Measurements from ENCODE around the gene WDR7. TPM values are rescaled to one million over a fixed set of nuclear protein-coding genes. Genes with fewer than 3 reads are reported as not detected.

WDR7 gene
- total RNA-seq, 4 donors from 2014 or later = 9.4 to 26.1 (median 19.2) TPM

DNA sequence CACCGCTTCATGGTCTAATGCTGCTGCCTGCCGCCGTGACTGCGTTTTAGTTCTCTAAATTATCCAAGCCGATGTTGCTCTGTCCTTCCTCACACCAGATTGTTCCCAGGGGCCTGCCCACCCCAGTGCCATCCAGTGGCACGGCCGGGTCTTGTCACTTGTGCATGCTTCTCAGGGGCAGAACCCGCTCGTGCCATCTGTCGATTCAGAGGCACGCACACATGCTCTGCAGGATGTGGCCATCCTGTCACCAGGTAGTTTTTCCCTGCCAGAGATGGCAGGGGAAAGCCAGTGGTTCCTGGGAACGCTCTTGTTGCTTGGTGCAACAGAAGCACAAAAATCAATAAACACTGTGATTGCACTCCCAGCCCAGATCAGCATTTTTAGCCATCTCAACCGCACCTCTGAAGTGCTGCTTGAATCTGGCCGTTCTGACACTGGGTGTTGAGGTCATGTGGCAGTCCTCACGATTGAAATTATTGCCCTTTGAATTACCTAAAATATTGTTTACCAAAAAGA is 376.1 kb downstream of the WDR7 start:
- Histone ChIP-seq H3K27me3 (no peaks in the 10 kb centered on the region), H3K36me3 (peaks cover 0 to 41% (median 5%) of the 10 kb centered on the region in 3 donors), H3K4me3 (no peak overlapping the region), H3K27ac (no peak overlapping the region), H3K4me1 (no peaks in the 10 kb centered on the region), H3K9me3 (no peaks in the 10 kb centered on the region)
- DNase-seq = no peak
- intact Hi-C loops (cut with DNase I) = no loop called here
- TF ChIP-seq, protein P1, sequence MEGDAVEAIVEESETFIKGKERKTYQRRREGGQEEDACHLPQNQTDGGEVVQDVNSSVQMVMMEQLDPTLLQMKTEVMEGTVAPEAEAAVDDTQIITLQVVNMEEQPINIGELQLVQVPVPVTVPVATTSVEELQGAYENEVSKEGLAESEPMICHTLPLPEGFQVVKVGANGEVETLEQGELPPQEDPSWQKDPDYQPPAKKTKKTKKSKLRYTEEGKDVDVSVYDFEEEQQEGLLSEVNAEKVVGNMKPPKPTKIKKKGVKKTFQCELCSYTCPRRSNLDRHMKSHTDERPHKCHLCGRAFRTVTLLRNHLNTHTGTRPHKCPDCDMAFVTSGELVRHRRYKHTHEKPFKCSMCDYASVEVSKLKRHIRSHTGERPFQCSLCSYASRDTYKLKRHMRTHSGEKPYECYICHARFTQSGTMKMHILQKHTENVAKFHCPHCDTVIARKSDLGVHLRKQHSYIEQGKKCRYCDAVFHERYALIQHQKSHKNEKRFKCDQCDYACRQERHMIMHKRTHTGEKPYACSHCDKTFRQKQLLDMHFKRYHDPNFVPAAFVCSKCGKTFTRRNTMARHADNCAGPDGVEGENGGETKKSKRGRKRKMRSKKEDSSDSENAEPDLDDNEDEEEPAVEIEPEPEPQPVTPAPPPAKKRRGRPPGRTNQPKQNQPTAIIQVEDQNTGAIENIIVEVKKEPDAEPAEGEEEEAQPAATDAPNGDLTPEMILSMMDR (IDR thresholded peaks at IDR 0.05) = no peak
- no peak for TF ChIP-seq POLR2A (IDR thresholded peaks at IDR 0.05)
- WGBS, 2 donors = 82 to 93% methylated on average over 8 to 15 of the region's 15 CpGs

DNA sequence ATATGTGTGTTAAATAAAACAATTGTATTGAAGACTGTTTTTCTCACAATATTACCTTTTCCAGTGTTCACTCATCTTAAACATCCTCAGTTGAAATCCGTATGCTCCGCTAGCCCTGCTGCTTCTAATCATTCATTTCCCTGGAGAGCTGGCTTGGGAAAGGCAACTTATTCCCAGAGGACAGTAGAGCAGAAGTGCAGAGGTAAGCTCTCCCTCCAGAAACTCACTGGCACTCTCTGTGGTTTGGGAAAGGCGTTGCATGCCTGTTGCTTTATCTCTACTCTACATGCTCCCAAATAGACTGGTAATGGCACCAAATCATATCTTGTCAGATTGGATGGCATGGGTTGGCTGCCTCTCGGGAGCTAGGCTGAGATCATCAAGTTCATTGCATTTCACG is 378.6 kb downstream of the WDR7 start:
- no peak for DNase-seq
- TF ChIP-seq, protein P1 (IDR thresholded peaks at IDR 0.05) = no peak
- TF ChIP-seq POLR2A (IDR thresholded peaks at IDR 0.05) = no peak
- Histone ChIP-seq H3K27ac (no peak overlapping the region), H3K4me1 (no peaks in the 10 kb centered on the region), H3K4me3 (no peak overlapping the region), H3K36me3 (peaks cover 0 to 41% (median 5%) of the 10 kb centered on the region in 3 donors), H3K9me3 (no peaks in the 10 kb centered on the region), H3K27me3 (no peaks in the 10 kb centered on the region)
- 94 to 95% methylated on average over 5 of the region's 5 CpGs for WGBS, 2 donors
- intact Hi-C loops (cut with DNase I) = no loop called here

- Histone ChIP-seq H3K4me1 (no peaks in the 10 kb centered on the region), H3K27me3 (no peaks in the 10 kb centered on the region), H3K36me3 (peaks cover 0 to 41% (median 5%) of the 10 kb centered on the region in 3 donors), H3K27ac (no peak overlapping the region), H3K9me3 (no peaks in the 10 kb centered on the region), H3K4me3 (no peak overlapping the region)
- intact Hi-C loops (cut with DNase I) = no loop called here
- no peak for DNase-seq
- no peak for TF ChIP-seq POLR2A (IDR thresholded peaks at IDR 0.05)
- TF ChIP-seq, protein P1 (IDR thresholded peaks at IDR 0.05) = no peak
- 94 to 98% methylated on average over 5 of the region's 5 CpGs for WGBS, 2 donors
Measured at GRCh38 chr18:57030417-57030816, 379.3 kb downstream of the WDR7 start.

- Histone ChIP-seq H3K4me1 (no peaks in the 10 kb centered on the region), H3K4me3 (no peak overlapping the region), H3K27ac (no peak overlapping the region), H3K9me3 (no peaks in the 10 kb centered on the region), H3K36me3 (peaks cover 0 to 4% (median 0%) of the 10 kb centered on the region in 3 donors), H3K27me3 (no peaks in the 10 kb centered on the region)
- intact Hi-C loops (cut with DNase I) = no loop called here
- no peak for DNase-seq
- TF ChIP-seq, protein P1 (IDR thresholded peaks at IDR 0.05) = no peak
- TF ChIP-seq POLR2A (IDR thresholded peaks at IDR 0.05) = no peak
- WGBS, 2 donors = 90 to 94% methylated on average over 2 of the region's 2 CpGs
Measured at GRCh38 chr18:57035590-57035989, 384.4 kb downstream of the WDR7 start.

- no peaks in the 10 kb centered on the region for H3K27me3 ChIP-seq
- H3K4me3 ChIP-seq = no peak overlapping the region
- no peak overlapping the region for H3K27ac ChIP-seq
- DNase-seq = no peak
- 61 to 62% methylated on average over 6 of the region's 6 CpGs for WGBS, 2 donors
- intact Hi-C loops (cut with DNase I) = no loop called here
- H3K4me1 ChIP-seq = no peaks in the 10 kb centered on the region
- TF ChIP-seq POLR2A (IDR thresholded peaks at IDR 0.05) = no peak
- TF ChIP-seq, protein P1 (IDR thresholded peaks at IDR 0.05) = no peak
- H3K36me3 ChIP-seq = no peaks in the 10 kb centered on the region
- no peaks in the 10 kb centered on the region for H3K9me3 ChIP-seq
Measured at GRCh38 chr18:57038395-57038794, 387.2 kb downstream of the WDR7 start.

All from esophagus squamous epithelium (tissue), 5 donors.